HepG2 (cell line): ENCODE data around the gene C18orf54. TPM values are rescaled to one million over a fixed set of nuclear protein-coding genes. Genes with fewer than 3 reads are reported as not detected.

Experiments
- BORCS8-MEF2B ChIP-seq: sonication (generic); formaldehyde crosslinking; IDR thresholded peaks from 2 replicates; pipeline ENCODE4 v1.8.0; 2022; ENCODE audit warnings: mild to moderate bottlenecking, missing genetic modification reagents
- CBX5 ChIP-seq: sonication (generic); formaldehyde crosslinking; IDR thresholded peaks from 2 replicates; pipeline ENCODE4 v1.4.0; 2020; ENCODE audit warnings: missing genetic modification reagents, borderline replicate concordance
- DPF2 ChIP-seq: sonication (generic); formaldehyde crosslinking; IDR thresholded peaks from 2 replicates; pipeline ENCODE4 v1.4.0; 2020; ENCODE audit warnings: mild to moderate bottlenecking, low read depth, missing genetic modification reagents, borderline replicate concordance
- EED ChIP-seq: sonication (generic); formaldehyde crosslinking; IDR thresholded peaks from 2 replicates; pipeline ENCODE4 v1.5.0; 2020; ENCODE audit warnings: mild to moderate bottlenecking, missing genetic modification reagents
- HNRNPH1 ChIP-seq: fragments of 200-400 bp; formaldehyde crosslinking; optimal IDR thresholded peaks from 2 replicates; pipeline ENCODE3; 2017; ENCODE audit warnings: mild to moderate bottlenecking, low read depth, low read length
- NBN ChIP-seq: fragments of 450-650 bp; conservative IDR thresholded peaks from 2 replicates; pipeline ENCODE4 v1.6.1; 2017
- NR2F1 ChIP-seq, 2 experiments: fragments of 450-650 bp in 1 of 2; formaldehyde crosslinking in 1 of 2; IDR thresholded peaks; 2 replicates each; pipeline versions ENCODE4 v1.5.0 to v1.6.1; 2016 to 2020; ENCODE audit warnings: mild to moderate bottlenecking in 1 of 2, missing compliant biosample characterization in 1 of 2, missing genetic modification reagents in 1 of 2, moderate library complexity in 1 of 2
- PHF20 ChIP-seq: sonication (generic); formaldehyde crosslinking; IDR thresholded peaks from 2 replicates; pipeline ENCODE4 v1.5.0; 2020; ENCODE audit warnings: mild to moderate bottlenecking, missing genetic modification reagents
- PRMT3 ChIP-seq: sonication (generic); formaldehyde crosslinking; IDR thresholded peaks from 2 replicates; pipeline ENCODE4 v1.8.1; 2022; ENCODE audit warnings: low read depth, mild to moderate bottlenecking, moderate library complexity, missing genetic modification reagents, borderline replicate concordance
- STAG1 ChIP-seq: sonication (generic); formaldehyde crosslinking; IDR thresholded peaks from 2 replicates; pipeline ENCODE4 v1.4.0; 2020; ENCODE audit warnings: missing genetic modification reagents
- TCF12 ChIP-seq, 2 experiments: fragments of 450-650 bp in 1 of 2; sonication (generic) in 1 of 2; formaldehyde crosslinking in 1 of 2; IDR thresholded peaks; 2 replicates each; pipeline versions ENCODE4 v1.6.1 to v1.8.0; 2017 to 2022; ENCODE audit warnings: antibody characterized with exemption in 1 of 2, mild to moderate bottlenecking in 1 of 2, missing genetic modification reagents in 1 of 2, moderate library complexity in 1 of 2
- THYN1 ChIP-seq: sonication (generic); formaldehyde crosslinking; IDR thresholded peaks from 2 replicates; pipeline ENCODE4 v1.8.1; 2023; ENCODE audit warnings: low read depth, mild to moderate bottlenecking, moderate library complexity, missing genetic modification reagents, borderline replicate concordance
- TOPORS ChIP-seq: sonication (generic); formaldehyde crosslinking; IDR thresholded peaks from 2 replicates; pipeline ENCODE4 v1.8.0; 2023; ENCODE audit warnings: mild to moderate bottlenecking, missing genetic modification reagents
- ZFY ChIP-seq: sonication (generic); formaldehyde crosslinking; IDR thresholded peaks from 2 replicates; pipeline ENCODE4 v1.4.0; 2020; ENCODE audit warnings: missing genetic modification reagents
- polyA plus RNA-seq, 8 experiments: library from polyadenylated mRNA; depleted of rRNA in 3 of 8; stranded (reverse) in 7 of 8; unstranded in 1 of 8; fragments of >200 nt; fragmentation: Illumina TruSeq in 4 of 8; extraction: Trizol in 4 of 8; gene quantifications; 2 replicates each; pipeline versions ENCODE4 v1.2.1 to v1.2.3, GENCODE V29; 2011 to 2016; ENCODE audit warnings: low read depth in 4 of 8, missing spikeins in 1 of 8, mixed read lengths in 1 of 8; ENCODE audit not compliant: insufficient read depth in 1 of 8
- total RNA-seq, 5 experiments: library from RNA; depleted of rRNA; stranded (reverse); fragments of >200 nt; fragmentation: Illumina TruSeq; extraction: Trizol; gene quantifications; 2 replicates each; pipeline ENCODE4 v1.2.3, GENCODE V29; 2016; ENCODE audit warnings: low read depth in 1 of 5
- TF ChIP-seq, protein P1 (sequence below): IDR thresholded peaks from 2 replicates; pipeline ENCODE4 v1.6.1; 2016; ENCODE audit warnings: missing genetic modification reagents, missing compliant biosample characterization
- TF ChIP-seq, protein P2 (sequence below): sonication (generic); formaldehyde crosslinking; IDR thresholded peaks from 2 replicates; pipeline ENCODE4 v1.8.0; 2022; ENCODE audit warnings: mild to moderate bottlenecking, missing genetic modification reagents; ENCODE audit not compliant: insufficient replicate concordance
- TF ChIP-seq, protein P3 (sequence below): IDR thresholded peaks from 2 replicates; pipeline ENCODE4 v1.6.1; 2012; ENCODE audit warnings: inconsistent platforms
- TF ChIP-seq, protein P4 (sequence below): sonication (generic); formaldehyde crosslinking; IDR thresholded peaks from one replicate; pipeline ENCODE4 v1.5.1; 2020; ENCODE audit warnings: mild to moderate bottlenecking, missing genetic modification reagents; ENCODE audit errors: not compliant biosample characterization

The C18orf54 gene
- total and polyA plus RNA-seq, 2 of the 13 experiments (the other 11 are each of a cell fraction or from before 2014, with no cell fraction given) = 1.8 to 2.5 TPM

DNA sequence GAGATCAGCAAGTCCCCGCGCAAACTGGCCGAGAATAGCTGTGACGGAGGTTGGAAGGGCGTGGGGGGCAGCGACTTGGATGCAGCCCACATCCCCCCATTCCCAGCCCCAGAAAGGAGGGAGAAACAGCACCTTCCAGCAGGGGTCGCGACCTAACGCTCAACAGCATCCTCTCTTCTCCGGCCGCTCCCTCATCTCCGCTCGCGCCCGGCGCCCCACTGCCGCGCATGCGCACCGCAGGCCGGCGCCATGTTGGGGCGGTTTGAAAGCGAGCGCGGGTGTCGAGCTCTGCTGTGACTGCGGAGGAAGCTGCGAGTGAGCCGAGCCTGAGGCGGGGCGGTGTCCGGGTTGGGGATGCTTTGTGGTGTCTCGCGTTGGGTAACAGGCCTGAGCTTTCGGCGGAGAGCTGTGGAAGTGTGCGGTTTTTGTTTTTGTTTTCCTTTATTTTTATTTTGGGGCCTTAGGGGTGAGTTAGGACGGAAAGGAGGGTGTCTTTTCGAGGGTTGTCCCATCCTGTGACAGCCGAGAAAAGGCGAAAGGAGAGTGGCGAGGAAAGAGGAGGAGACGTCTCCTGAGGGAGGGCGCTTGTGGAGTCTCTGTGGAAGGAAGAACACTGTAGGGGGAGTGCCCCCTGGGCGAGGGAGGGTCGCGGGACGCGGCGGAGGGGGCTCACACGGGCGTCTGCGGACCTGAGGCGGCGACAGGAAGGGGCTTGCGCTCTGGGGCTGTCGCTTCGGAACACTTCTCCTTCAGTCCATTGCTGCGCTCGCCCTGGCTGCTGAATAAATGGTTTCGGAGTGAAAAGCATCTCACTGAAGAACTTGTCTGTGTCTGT, at the start of gene C18orf54, which contains the start of gene STARD6 (continued):
- TF ChIP-seq, protein P1, sequence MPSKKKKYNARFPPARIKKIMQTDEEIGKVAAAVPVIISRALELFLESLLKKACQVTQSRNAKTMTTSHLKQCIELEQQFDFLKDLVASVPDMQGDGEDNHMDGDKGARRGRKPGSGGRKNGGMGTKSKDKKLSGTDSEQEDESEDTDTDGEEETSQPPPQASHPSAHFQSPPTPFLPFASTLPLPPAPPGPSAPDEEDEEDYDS = peak; percentile 48
- TF ChIP-seq, protein P2, sequence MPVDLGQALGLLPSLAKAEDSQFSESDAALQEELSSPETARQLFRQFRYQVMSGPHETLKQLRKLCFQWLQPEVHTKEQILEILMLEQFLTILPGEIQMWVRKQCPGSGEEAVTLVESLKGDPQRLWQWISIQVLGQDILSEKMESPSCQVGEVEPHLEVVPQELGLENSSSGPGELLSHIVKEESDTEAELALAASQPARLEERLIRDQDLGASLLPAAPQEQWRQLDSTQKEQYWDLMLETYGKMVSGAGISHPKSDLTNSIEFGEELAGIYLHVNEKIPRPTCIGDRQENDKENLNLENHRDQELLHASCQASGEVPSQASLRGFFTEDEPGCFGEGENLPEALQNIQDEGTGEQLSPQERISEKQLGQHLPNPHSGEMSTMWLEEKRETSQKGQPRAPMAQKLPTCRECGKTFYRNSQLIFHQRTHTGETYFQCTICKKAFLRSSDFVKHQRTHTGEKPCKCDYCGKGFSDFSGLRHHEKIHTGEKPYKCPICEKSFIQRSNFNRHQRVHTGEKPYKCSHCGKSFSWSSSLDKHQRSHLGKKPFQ (CRISPR knock-in tag) = no peak
- TF ChIP-seq BORCS8-MEF2B (0 out of 2 replicates have a peak, but pooled peaks have one; percentile 67), ZFY (CRISPR knock-in tag) (peak; percentile 58), THYN1 (CRISPR knock-in tag) (no peak), NR2F1 (CRISPR knock-in tag; IDR thresholded peaks at IDR 0.05) (peak; percentile 32 to 52; a peak in 1 of 4 replicates), CBX5 (CRISPR knock-in tag) (no peak; the same call in 1 of the 2 replicates), EED (CRISPR knock-in tag) (0 out of 2 replicates have a peak, but pooled peaks have one; percentile 24), DPF2 (no peak), NBN (no peak), STAG1 (CRISPR knock-in tag) (peak; percentile 46), PRMT3 (CRISPR knock-in tag) (no peak), PHF20 (peak; percentile 43; the same call in 1 of the 2 replicates), HNRNPH1 (no peak), TCF12 (IDR thresholded peaks at IDR 0.05) (no peak), TCF12 (CRISPR knock-in tag; IDR thresholded peaks at IDR 0.05) (no peak), TOPORS (CRISPR knock-in tag) (0 out of 2 replicates have a peak, but pooled peaks have one; percentile 61)
- TF ChIP-seq, protein P3, sequence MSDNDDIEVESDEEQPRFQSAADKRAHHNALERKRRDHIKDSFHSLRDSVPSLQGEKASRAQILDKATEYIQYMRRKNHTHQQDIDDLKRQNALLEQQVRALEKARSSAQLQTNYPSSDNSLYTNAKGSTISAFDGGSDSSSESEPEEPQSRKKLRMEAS = peak; percentile 69
- TF ChIP-seq, protein P4, sequence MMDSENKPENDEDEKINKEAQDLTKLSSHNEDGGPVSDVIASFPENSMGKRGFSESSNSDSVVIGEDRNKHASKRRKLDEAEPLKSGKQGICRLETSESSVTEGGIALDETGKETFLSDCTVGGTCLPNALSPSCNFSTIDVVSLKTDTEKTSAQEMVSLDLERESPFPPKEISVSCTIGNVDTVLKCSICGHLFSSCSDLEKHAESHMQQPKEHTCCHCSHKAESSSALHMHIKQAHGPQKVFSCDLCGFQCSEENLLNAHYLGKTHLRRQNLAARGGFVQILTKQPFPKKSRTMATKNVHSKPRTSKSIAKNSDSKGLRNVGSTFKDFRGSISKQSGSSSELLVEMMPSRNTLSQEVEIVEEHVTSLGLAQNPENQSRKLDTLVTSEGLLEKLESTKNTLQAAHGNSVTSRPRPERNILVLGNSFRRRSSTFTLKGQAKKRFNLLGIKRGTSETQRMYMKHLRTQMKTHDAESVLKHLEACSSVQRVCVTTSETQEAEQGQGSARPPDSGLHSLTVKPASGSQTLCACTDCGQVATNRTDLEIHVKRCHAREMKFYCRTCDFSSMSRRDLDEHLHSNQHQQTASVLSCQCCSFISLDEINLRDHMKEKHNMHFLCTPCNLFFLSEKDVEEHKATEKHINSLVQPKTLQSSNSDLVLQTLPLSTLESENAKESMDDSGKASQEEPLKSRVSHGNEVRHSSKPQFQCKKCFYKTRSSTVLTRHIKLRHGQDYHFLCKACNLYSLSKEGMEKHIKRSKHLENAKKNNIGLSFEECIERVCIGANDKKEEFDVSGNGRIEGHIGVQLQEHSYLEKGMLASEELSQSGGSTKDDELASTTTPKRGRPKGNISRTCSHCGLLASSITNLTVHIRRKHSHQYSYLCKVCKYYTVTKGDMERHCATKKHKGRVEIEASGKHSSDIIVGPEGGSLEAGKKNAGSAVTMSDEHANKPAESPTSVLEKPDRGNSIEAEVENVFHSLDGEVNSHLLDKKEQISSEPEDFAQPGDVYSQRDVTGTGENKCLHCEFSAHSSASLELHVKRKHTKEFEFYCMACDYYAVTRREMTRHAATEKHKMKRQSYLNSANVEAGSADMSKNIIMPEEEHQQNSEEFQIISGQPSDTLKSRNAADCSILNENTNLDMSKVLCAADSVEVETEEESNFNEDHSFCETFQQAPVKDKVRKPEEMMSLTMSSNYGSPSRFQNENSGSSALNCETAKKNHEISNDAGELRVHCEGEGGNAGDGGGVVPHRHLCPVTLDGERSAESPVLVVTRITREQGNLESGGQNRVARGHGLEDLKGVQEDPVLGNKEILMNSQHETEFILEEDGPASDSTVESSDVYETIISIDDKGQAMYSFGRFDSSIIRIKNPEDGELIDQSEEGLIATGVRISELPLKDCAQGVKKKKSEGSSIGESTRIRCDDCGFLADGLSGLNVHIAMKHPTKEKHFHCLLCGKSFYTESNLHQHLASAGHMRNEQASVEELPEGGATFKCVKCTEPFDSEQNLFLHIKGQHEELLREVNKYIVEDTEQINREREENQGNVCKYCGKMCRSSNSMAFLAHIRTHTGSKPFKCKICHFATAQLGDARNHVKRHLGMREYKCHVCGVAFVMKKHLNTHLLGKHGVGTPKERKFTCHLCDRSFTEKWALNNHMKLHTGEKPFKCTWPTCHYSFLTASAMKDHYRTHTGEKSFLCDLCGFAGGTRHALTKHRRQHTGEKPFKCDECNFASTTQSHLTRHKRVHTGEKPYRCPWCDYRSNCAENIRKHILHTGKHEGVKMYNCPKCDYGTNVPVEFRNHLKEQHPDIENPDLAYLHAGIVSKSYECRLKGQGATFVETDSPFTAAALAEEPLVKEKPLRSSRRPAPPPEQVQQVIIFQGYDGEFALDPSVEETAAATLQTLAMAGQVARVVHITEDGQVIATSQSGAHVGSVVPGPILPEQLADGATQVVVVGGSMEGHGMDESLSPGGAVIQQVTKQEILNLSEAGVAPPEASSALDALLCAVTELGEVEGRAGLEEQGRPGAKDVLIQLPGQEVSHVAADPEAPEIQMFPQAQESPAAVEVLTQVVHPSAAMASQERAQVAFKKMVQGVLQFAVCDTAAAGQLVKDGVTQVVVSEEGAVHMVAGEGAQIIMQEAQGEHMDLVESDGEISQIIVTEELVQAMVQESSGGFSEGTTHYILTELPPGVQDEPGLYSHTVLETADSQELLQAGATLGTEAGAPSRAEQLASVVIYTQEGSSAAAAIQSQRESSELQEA (CRISPR knock-in tag) = peak; percentile 36
